Fibroblast of skin of abdomen (primary cell): ENCODE data around the gene HTRA3.

Source experiments
- DNase-seq: peaks from one replicate; pipeline ENCODE4 v3.0.0-alpha.2; 2013

The HTRA3 gene

DNA sequence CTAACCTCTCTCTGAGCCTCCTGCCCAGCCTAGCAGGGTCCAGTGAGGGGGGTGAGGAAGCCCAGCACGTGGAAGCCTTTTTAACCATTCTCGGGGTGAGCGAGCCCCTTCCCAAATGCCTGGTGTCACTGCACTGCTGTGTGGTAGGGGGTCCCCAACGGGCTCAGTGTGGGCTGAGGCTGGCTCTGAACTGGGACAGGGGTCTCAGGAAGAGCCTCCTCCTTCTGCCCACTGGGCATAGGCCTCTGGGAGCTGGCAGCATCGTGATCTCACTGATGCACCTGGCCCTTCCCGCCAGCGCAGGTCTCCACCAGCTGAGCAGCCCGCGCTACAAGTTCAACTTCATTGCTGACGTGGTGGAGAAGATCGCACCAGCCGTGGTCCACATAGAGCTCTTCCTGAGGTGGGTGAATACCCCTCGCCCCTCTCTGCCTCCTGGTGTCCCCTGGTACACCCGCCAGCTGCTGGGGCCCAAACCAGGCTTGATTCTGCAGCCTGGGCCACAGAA, 12.6 kb downstream of the HTRA3 start:
- DNase-seq = no peak

DNA sequence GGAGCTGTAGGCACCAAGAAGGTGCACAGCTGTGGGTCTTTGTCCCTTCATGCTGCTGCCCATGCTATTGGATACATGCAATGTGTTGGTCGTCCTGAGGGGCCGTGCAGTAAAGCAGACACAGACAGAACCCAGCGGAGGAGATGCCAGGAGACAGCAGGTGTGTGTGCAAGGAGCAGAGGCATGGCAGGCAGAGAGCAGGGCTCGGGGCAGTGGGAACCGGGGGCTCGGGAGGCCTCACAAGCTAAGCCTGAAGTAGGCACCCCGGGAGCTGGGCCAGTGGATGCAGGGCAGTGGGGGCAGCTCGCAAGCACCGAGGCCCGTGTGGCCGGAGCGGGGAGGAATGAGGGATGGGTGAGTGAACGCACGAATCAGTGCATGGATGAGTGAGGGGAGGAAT, 13.2 kb downstream of the HTRA3 start:
- no peak for DNase-seq

GRCh38 chr4:8283161-8283560, 13.6 kb downstream of the HTRA3 start:
- DNase-seq = no peak

- no peak for DNase-seq
Measured at GRCh38 chr4:8283631-8284121, 14.1 kb downstream of the HTRA3 start.

DNA sequence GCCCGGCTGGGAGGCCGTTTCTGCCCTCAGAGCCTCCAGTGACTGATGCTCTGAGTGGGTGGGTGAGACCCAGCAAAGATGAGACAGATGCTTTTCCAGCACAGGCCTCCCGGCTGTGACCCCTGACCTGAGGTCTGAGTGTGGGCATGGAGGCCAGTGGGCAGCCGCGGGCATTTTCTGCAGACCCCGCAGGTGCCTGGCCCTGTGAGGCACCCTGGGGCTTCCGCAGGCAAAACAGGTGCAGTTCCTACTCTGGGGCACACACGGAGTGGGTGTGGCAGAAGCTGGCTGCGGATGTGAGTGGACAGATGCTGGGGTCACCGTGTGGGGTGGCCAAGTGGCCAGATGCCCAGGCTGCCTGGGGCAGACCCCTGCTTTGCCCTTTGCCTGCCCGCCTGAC, 14.8 kb downstream of the HTRA3 start:
- no peak for DNase-seq

- DNase-seq = no peak
Measured at GRCh38 chr4:8285143-8285975, 15.8 kb downstream of the HTRA3 start.

GRCh38 chr4:8285976-8286718, 16.6 kb downstream of the HTRA3 start:
- no peak for DNase-seq

- DNase-seq = no peak
Measured at GRCh38 chr4:8286719-8287342, 17.3 kb downstream of the HTRA3 start.

DNA sequence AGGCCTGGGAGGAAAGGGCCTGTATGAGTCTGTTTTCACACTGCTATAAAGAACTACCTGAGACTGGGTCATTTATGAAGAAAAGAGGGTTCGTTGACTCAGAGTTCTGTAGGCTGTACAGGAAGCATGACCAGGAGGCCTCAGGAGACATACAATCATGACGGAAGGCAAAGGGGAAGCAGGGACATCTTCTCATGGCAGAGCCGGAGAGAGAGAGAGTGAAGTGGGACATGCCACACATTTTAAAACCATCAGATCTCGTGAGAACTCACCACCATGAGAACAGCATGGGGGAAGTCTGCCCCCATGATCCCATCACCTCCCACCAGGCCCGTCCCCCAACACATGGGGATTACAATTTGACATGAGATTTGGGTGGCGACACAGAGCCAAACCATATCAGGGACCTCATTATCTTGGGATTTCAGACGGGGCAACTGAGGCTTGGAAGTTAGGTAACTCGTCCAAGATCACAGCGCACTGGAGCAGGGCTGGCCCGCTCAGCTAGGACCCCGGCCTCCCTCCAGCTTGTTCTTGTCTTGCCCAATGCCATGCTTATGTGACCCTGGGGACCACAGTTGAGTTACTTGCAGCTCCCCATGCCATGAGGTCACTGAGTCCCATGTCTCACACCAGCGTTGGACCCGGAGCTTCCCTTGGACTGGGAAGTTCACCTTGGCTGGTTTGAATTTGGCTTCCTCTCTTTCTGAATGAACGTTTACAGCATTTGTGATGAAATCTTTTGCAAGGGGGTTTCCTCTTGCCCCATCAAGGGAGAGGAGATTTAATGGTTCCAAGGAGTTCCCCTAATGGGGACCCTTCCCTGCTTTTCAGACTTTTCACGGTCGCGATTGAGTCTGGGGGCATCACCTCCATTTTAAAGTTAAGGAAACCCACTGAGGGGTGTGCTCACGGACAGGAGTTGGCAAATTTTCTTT, 18.1 kb downstream of the HTRA3 start:
- DNase-seq = no peak

DNA sequence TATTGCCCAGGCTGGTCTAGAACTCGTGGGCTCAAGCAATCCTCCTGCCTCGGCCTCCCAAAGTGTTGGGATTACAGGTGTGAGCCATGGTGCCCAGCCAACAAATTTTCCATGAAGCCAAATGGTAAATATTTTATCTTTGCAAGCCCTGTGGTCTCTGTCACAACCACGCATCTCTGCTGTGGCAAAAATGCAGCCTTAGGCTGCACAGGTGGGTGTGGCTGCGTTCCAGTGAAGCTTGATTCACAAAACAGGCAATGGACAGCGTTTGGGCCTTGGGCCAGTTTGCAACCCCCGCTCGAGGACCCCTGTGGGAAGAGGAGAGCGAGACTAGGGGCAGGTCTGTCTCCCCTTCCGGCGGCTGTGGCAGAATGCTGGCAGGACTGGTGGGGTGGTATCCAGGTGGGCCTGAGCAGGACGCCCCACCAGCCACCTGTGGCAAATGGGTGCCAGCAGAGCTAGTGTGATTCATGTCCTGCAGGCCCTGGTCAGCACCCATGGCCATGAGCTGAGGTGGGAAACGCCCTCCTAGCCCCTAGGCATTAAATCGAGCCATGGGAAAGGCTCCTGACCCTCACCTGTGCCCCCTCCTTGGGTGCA, 19.7 kb downstream of the HTRA3 start:
- DNase-seq = no peak

GRCh38 chr4:8289956-8290700, 20.6 kb downstream of the HTRA3 start:
- no peak for DNase-seq

GRCh38 chr4:8290701-8290970, 21.1 kb downstream of the HTRA3 start:
- no peak for DNase-seq

- DNase-seq = no peak
Measured at GRCh38 chr4:8291036-8291682, 21.6 kb downstream of the HTRA3 start.

DNA sequence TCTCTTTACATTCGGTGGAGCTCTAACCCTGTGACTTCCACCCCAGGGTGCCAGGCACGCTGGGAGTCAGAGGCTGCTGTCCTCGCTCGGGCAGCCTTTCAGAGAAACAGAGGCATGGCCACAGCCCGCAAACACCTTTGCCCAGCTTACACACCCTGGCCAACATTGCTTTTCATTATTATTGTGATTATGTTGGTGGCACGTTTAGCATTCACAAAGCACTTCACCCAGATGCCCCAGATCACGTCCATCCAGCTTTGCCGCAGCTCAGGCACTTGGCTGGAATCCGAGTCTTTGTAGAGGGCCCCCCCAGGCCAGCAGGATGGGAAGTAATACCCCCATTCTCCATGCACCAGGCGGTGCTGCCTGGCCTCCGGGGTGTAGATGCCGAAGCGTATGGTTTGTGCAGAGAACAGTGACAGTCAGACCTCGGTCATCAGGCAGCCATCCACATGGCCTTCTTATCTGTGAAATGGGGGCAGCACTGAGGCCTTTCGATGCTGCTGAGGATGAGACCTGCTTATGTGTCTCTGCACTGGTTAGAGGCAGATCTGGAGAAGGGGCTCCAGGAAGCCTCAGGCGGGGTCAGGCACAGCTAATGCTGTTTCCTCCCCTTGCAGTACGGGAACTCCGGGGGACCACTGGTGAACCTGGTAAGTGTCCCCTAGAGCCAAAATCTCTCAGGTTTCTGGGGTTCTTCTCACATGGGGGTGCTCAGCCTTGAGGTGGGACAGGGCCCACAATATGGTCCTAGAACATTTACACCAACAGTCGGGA, 22.3 kb downstream of the HTRA3 start:
- no peak for DNase-seq

- no peak for DNase-seq
Measured at GRCh38 chr4:8292478-8293107, 23.0 kb downstream of the HTRA3 start.

DNA sequence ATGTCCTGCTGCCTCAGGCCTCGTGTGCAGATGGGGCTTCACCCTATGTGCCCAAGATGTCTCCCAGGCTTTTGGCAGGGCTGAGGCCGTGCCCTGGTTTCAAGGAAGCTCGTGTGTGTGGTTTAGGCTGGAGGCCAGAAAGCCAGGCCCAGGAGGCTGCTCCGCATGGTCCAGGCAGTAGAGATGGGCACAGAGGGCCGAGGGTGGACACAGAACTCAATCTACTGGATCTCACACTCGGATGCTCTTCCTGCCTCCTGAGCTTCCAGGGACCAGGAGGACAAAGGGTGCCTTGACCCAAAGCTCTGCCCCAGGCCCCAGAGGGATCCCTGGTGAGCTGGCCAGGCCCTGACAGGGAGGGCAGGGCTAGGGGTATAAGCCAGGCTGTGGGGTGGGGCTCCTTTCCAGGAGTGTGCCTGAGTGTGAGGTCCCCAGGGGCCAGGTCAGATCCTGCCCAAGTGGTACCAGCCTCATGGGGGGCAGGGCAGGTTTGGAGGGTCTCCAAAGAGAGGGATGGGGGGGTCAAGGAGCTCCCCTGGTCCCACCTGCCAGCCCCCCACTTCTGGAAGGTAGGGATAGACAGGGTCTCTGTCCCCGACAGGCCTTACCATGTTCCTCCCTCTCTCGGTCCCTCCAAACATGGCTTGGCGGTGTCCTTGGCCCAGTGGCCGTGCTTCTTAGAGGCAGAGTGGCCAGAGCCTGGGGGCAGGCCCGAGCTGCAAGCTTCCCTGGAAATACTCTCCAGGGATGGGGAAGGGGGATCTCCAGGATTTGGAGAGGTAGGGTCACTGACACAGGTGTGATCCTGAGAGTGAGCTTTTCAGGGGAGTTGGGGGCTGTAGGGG, 23.8 kb downstream of the HTRA3 start:
- no peak for DNase-seq

GRCh38 chr4:8294036-8294435, 24.5 kb downstream of the HTRA3 start:
- DNase-seq = no peak

DNA sequence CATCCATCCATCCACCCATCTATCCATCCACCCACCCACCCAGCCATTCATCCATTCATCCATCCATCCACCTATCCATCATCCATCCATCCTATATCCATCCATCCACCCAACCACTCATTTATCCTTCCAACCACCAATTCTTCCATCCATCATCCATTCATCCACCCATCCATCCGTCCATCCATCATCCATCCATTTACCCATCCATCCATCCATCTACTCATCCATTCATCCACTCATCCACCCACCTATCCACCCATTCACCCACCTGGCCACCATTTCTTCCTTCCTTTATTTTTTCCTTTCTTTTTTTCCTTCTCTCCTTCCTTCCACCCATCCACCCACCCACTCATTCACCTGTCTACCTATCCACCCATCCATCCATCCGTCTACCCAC, 25.2 kb downstream of the HTRA3 start:
- DNase-seq = no peak
